ENCODE results near the gene MDK. TPM values are rescaled to one million over a fixed set of nuclear protein-coding genes. Genes with fewer than 3 reads are reported as not detected.

The MDK gene
- total and polyA plus RNA-seq, 2 experiments from 2014 or later = 562 to 1,225 TPM

- no peak for TF ChIP-seq EZH2 (IDR thresholded peaks at IDR 0.05; ENCODE audit: borderline replicate concordance)
- TF ChIP-seq, protein P1, sequence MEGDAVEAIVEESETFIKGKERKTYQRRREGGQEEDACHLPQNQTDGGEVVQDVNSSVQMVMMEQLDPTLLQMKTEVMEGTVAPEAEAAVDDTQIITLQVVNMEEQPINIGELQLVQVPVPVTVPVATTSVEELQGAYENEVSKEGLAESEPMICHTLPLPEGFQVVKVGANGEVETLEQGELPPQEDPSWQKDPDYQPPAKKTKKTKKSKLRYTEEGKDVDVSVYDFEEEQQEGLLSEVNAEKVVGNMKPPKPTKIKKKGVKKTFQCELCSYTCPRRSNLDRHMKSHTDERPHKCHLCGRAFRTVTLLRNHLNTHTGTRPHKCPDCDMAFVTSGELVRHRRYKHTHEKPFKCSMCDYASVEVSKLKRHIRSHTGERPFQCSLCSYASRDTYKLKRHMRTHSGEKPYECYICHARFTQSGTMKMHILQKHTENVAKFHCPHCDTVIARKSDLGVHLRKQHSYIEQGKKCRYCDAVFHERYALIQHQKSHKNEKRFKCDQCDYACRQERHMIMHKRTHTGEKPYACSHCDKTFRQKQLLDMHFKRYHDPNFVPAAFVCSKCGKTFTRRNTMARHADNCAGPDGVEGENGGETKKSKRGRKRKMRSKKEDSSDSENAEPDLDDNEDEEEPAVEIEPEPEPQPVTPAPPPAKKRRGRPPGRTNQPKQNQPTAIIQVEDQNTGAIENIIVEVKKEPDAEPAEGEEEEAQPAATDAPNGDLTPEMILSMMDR (IDR thresholded peaks at IDR 0.05; ENCODE audit: poor library complexity) = no peak
- no peak for TF ChIP-seq EZH2phosphoT487 (IDR thresholded peaks at IDR 0.05; ENCODE audit: low read depth, severe bottlenecking, unreplicated experiment)
- Histone ChIP-seq H3K36me3 (replicated peaks; ENCODE audit: insufficient read depth, low read depth) (no peaks in the 10 kb centered on the region), H3K4me1 (ENCODE audit: insufficient read depth) (peaks cover 14% of the 10 kb centered on the region), H3K4me2 (no peak overlapping the region), H4K20me1 (ENCODE audit: insufficient read depth, poor library complexity, severe bottlenecking) (peaks cover 4% of the 10 kb centered on the region), H3K4me3 (no peak overlapping the region), H3K27ac (no peak overlapping the region), H3K9me2 (replicated peaks; ENCODE audit: insufficient read depth) (no peaks in the 10 kb centered on the region), H3K9me3 (ENCODE audit: low read depth) (no peaks in the 10 kb centered on the region), H3K79me2 (peaks cover 38% of the 10 kb centered on the region), H2AFZ (no peak overlapping the region), H3K27me3 (no peaks in the 10 kb centered on the region)
- no peak for DNase-seq (ENCODE audit: low spot score)
- 67% methylated on average over 9 of the region's 9 CpGs for WGBS (ENCODE audit: low lambda C conversion rate, missing lambda C conversion rate)
Measured at GRCh38 chr11:46363031-46363407, 18.4 kb upstream of the MDK start.

- Histone ChIP-seq H3K4me3 (no peak overlapping the region), H3K4me1 (ENCODE audit: insufficient read depth) (peaks cover 14% of the 10 kb centered on the region), H3K27ac (no peak overlapping the region), H3K27me3 (no peaks in the 10 kb centered on the region), H3K9me3 (ENCODE audit: low read depth) (no peaks in the 10 kb centered on the region), H3K4me2 (no peak overlapping the region), H2AFZ (no peak overlapping the region), H3K9me2 (replicated peaks; ENCODE audit: insufficient read depth) (no peaks in the 10 kb centered on the region), H3K79me2 (peaks cover 34% of the 10 kb centered on the region), H4K20me1 (ENCODE audit: insufficient read depth, poor library complexity, severe bottlenecking) (peaks cover 4% of the 10 kb centered on the region), H3K36me3 (replicated peaks; ENCODE audit: insufficient read depth, low read depth) (no peaks in the 10 kb centered on the region)
- DNase-seq (ENCODE audit: low spot score) = no peak
- no peak for TF ChIP-seq EZH2phosphoT487 (IDR thresholded peaks at IDR 0.05; ENCODE audit: low read depth, severe bottlenecking, unreplicated experiment)
- TF ChIP-seq, protein P1 (IDR thresholded peaks at IDR 0.05; ENCODE audit: poor library complexity) = no peak
- 82% methylated on average over 20 of the region's 21 CpGs for WGBS (ENCODE audit: low lambda C conversion rate, missing lambda C conversion rate)
Measured at GRCh38 chr11:46363455-46364005, 17.9 kb upstream of the MDK start.

GRCh38 chr11:46364056-46364455 lies 17.4 kb upstream of the MDK start:
- WGBS (ENCODE audit: low lambda C conversion rate, missing lambda C conversion rate) = 97% methylated on average over 9 of the region's 9 CpGs
- no peak for DNase-seq (ENCODE audit: low spot score)
- peaks cover 4% of the 10 kb centered on the region for H4K20me1 ChIP-seq (ENCODE audit: insufficient read depth, poor library complexity, severe bottlenecking)

More at GRCh38 chr11:46364056-46364455, 17.4 kb upstream of the MDK start:
- H3K9me3 ChIP-seq (ENCODE audit: low read depth) = no peaks in the 10 kb centered on the region
- no peak overlapping the region for H2AFZ ChIP-seq
- no peaks in the 10 kb centered on the region for H3K27me3 ChIP-seq
- TF ChIP-seq EZH2phosphoT487 (IDR thresholded peaks at IDR 0.05; ENCODE audit: low read depth, severe bottlenecking, unreplicated experiment) = no peak
- TF ChIP-seq EZH2 (IDR thresholded peaks at IDR 0.05; ENCODE audit: borderline replicate concordance) = no peak
- TF ChIP-seq, protein P1 (IDR thresholded peaks at IDR 0.05; ENCODE audit: poor library complexity) = no peak
- H3K4me2 ChIP-seq = no peak overlapping the region
- H3K79me2 ChIP-seq = peaks cover 28% of the 10 kb centered on the region
- no peak overlapping the region for H3K4me3 ChIP-seq
- peaks cover 14% of the 10 kb centered on the region for H3K4me1 ChIP-seq (ENCODE audit: insufficient read depth)
- H3K9me2 ChIP-seq (replicated peaks; ENCODE audit: insufficient read depth) = no peaks in the 10 kb centered on the region
- no peaks in the 10 kb centered on the region for H3K36me3 ChIP-seq (replicated peaks; ENCODE audit: insufficient read depth, low read depth)
- H3K27ac ChIP-seq = no peak overlapping the region
